ENCODE measurements around the gene RAB11B.
A peak's percentile ranks its signal among the peaks of the same experiment; 100 is the strongest.
"Not testable (repeated sequence)": the region's sequence is repeated elsewhere in the genome, so short reads cannot be mapped to it uniquely, and the experiment has no call there.

RAB11B gene

DNA sequence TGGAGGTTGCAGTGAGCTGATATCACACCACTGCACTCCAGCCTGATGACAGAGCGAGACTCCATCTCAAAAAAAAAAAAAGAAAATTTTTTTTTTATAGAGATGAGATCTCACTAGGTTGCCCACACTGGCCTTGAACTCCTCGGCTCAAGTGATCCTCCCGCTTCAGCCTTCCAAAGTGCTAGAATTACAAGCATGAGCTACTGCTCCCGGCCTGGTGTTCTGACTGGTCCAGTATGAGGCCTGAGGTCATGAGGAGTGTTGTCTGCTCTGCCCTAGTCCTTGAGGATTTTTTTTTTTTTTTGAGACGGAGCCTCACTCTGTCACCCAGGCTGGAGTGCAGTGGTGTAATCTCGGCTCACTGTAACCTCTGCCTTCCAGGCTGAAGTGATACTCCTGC is 35.2 kb downstream of the RAB11B start:
- not testable (repeated sequence) for DNase-seq (ENCODE audit: extremely low read depth in 1 of 2, low read depth in 1 of 2)

DNA sequence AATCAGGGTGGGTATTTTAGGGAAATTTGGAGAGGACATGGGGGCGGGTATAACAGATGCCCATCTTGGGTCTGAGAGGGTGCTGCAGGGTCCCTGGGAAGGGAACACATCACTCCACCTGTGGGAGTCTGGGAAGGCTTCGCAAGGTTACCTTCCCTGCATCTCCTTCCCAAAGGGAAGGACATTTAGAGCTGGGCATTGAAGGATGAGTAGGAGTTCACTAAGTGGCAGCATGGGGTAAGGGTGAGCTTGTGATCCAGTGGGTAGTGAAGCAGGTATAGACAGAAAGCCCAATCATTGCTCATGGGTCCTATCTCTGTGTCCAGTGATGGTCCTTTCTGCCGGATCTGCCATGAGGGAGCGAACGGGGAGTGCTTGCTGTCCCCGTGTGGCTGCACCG is 36.1 kb downstream of the RAB11B start:
- DNase-seq (ENCODE audit: extremely low read depth in 1 of 2, low read depth in 1 of 2) = no peak

DNA sequence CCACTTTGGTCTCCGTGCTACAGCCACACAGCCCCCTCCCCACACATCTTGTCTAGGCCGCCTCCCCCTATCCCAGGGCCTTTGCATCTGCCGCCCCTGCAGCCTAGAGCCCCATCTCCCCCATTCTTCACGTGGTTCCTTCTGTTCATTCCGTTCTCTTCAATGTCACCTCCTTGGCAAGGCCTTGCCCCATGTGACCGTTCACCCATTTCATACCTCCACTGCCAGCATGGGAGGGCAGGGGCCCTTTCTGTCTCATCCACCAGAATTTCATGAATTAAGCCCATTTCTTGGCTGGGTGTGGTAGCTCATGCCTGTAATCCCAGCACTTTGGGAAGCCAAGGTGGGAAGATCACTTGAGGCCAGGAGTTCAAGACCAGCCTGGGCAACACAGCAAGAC is 38.9 kb downstream of the RAB11B start:
- DNase-seq (ENCODE audit: extremely low read depth in 1 of 2, low read depth in 1 of 2) = no peak

GRCh38 chr19:8429826-8430225 is 39.7 kb downstream of the RAB11B start:
- DNase-seq (ENCODE audit: extremely low read depth in 1 of 2, low read depth in 1 of 2) = no peak

GRCh38 chr19:8430650-8431049 is 40.5 kb downstream of the RAB11B start:
- no peak for DNase-seq (ENCODE audit: extremely low read depth in 1 of 2, low read depth in 1 of 2)

DNA sequence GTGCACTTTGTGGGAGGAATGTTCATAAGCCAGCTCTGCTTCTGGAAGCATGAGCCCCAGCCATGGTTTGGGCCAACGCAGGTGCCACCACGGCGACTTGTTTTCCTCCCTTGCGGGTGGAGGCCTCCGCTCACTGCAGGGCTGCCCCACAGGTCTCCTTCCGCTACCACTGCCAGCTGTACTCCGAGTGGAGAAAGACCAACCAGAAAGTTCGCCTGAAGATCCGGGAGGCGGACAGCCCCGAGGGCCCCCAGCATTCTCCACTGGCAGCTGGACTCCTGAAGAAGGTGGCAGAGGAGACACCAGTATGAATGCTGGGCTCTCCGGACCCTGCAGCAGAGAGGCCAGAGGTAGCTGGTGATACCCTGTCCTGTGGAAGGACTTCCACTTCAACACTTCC is 48.1 kb downstream of the RAB11B start:
- no peak for DNase-seq (ENCODE audit: extremely low read depth in 1 of 2, low read depth in 1 of 2)

DNA sequence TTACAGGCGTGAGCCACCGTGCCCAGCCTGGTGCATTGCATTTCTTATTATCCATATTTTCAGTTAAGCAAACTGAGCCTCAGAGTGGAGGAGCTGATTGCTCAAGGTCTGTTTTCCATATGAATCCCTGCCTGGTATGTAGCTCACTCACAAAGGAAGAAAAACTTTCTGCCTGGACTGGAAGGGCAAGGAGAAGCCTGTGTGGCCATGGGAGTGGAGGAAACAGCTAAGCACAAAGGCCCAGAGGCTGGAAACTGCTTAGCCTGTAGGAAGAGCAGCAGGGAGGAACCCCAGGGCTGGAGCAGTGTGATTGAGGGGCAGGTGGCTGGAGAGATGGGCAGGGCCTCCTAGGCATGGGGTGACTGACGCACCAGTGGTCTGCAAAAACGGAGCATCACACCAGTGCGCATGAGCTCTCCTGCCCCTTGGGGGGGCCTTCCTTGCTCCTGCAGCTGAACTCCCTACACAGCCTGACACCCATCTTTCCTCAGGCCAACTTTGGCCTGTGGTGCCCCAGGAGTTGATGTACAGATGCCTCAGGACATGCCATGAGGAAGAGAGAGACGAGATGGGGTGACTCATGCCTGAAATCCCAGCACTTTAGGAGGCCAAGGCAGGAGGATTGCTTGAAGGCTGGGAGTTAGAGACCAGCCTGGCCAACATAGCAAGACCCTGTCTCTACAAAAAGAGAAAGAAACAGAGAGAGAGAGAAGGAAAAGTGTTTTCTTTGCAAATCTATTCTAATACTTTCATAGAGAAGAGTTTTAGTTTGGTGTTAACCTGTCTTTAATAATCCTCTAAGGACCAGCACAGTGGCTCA is 51.8 kb downstream of the RAB11B start:
- no peak for DNase-seq (ENCODE audit: extremely low read depth in 1 of 2, low read depth in 1 of 2)

GRCh38 chr19:8444140-8444676 is 54.0 kb downstream of the RAB11B start:
- not testable (repeated sequence) for DNase-seq (ENCODE audit: extremely low read depth in 1 of 2, low read depth in 1 of 2)

- peak; percentile 100 for DNase-seq (ENCODE audit: extremely low read depth in 1 of 2, low read depth in 1 of 2)
Observed at GRCh38 chr19:8444677-8445487, 54.7 kb downstream of the RAB11B start, which contains the start of gene HNRNPM. Gene HNRNPM, plus strand, starts transcription at chr19:8444975. Its CDS starts 24 bp downstream, at chr19:8444999.

- DNase-seq (ENCODE audit: extremely low read depth in 1 of 2, low read depth in 1 of 2) = peak in 1 of 2 donors; percentile 8
Observed at GRCh38 chr19:8445488-8446001, 55.4 kb downstream of the RAB11B start.

GRCh38 chr19:8446061-8446709 is 56.0 kb downstream of the RAB11B start:
- DNase-seq (ENCODE audit: extremely low read depth in 1 of 2, low read depth in 1 of 2) = no peak

GRCh38 chr19:8449830-8450229 is 59.7 kb downstream of the RAB11B start:
- DNase-seq (ENCODE audit: extremely low read depth in 1 of 2, low read depth in 1 of 2) = no peak

- DNase-seq (ENCODE audit: extremely low read depth in 1 of 2, low read depth in 1 of 2) = no peak
Observed at GRCh38 chr19:8451377-8451776, 61.2 kb downstream of the RAB11B start.

- no peak for DNase-seq (ENCODE audit: extremely low read depth in 1 of 2, low read depth in 1 of 2)
Observed at GRCh38 chr19:8451885-8452284, 61.7 kb downstream of the RAB11B start.

GRCh38 chr19:8452446-8453123 is 62.4 kb downstream of the RAB11B start:
- DNase-seq (ENCODE audit: extremely low read depth in 1 of 2, low read depth in 1 of 2) = no peak

DNA sequence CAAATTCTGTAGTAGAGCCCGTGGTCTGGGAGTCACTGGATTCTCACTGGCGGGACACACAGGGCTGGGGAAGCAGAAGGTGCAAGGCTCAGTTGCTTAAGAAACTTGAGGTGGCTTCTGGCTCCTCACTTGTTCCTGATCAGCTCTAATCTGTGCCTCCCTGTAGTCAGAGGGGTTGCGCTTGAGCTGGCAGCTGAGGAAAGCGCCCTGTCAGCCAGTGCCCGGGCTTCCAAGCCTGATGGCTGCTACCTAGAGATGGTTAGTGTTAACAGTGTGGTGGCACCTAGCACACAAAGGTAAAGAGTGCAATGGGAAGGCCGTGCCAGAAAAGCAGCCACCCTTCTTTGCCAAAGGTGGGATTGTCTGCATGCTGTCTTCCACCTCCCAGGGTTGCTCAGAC is 63.5 kb downstream of the RAB11B start:
- no peak for DNase-seq (ENCODE audit: extremely low read depth in 1 of 2, low read depth in 1 of 2)
